ENCODE data around the gene TMEM161A.

DNA sequence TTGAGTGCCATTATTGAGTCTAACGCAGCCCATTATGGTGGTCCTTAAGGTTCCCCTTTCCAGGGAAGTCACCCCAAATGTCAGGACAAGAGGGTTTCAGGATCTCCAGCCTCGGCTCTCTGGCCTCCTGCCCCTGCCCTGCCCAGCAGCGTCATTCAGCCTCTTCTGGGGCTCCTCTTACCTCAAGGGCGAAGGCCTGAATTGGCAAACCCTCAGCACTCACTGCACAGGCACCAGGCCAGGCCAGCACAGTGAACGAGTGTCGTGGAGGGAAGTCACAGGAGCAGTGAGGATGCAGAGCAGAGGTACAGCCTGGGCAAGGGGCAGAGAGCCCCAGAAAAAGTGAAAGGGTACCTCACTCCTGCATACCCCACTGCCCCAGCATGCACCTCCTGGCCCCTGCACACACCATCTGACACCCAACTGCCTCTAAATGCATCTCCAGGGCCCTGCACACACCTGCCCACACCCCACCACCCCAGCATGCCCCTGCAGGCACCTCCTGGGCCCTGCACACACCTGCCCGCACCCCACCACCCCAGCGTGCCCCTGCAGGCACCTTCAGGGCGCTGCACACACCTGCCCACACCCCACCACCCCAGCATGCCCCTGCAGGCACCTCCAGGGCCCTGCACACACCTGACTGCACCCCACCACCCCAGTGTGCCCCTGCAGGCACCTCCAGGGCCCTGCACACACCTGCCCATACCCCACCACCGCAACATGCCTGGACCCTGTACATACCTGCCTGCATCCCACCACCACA, 54.7 kb downstream of the TMEM161A start:
- no peak for TF ChIP-seq YY1 (IDR thresholded peaks at IDR 0.05; ENCODE audit: insufficient read depth, insufficient read length)
- no peak for TF ChIP-seq ZNF274 (IDR thresholded peaks at IDR 0.05; ENCODE audit: low read depth, low read length)
- no peak for TF ChIP-seq SUZ12 (IDR thresholded peaks at IDR 0.05; ENCODE audit: extremely low read depth, insufficient read depth, insufficient read length)

Data from NT2/D1 (cell line).